HL-60 (cell line): ENCODE results near the gene ZNF618.

Experiments used
- CTCF ChIP-seq: IDR thresholded peaks from one replicate; pipeline ENCODE4 v1.5.1; 2011; ENCODE audit warnings: low read length, control low read depth, inconsistent platforms; ENCODE audit not compliant: insufficient read depth
- GABPA ChIP-seq: IDR thresholded peaks from 2 replicates; pipeline ENCODE4 v1.6.1; 2012; ENCODE audit warnings: low read depth
- POLR2AphosphoS5 ChIP-seq: IDR thresholded peaks from 2 replicates; pipeline ENCODE4 v1.6.1; 2012; ENCODE audit warnings: low read depth
- REST ChIP-seq: IDR thresholded peaks from 2 replicates; pipeline ENCODE4 v1.6.1; 2012; ENCODE audit warnings: low read depth; ENCODE audit not compliant: insufficient replicate concordance

GRCh38 chr9:114077162-114077837 is 201.2 kb downstream of the ZNF618 start:
- TF ChIP-seq CTCF (no peak), POLR2AphosphoS5 (no peak), GABPA (no peak), REST (no peak)
